Retinal pigment epithelial cell (primary cell): ENCODE results near the gene TNFRSF8.
"Not testable (repeated sequence)": the region's sequence is repeated elsewhere in the genome, so short reads cannot be mapped to it uniquely, and the experiment has no call there.

Experiments
- DNase-seq: peaks from one replicate; pipeline ENCODE4 v3.0.0-alpha.2; 2010; ENCODE audit warnings: low read depth
- H3K4me3 ChIP-seq: 2 replicates; pipeline ENCODE4 v1.5.1; 2011; ENCODE audit warnings: mild to moderate bottlenecking, low read length, control low read depth, moderate library complexity
- CTCF ChIP-seq: conservative IDR thresholded peaks from 2 replicates; pipeline ENCODE4 v1.5.1; 2011; ENCODE audit warnings: low read depth, low read length, control low read depth, inconsistent platforms

Gene TNFRSF8

GRCh38 chr1:12038356-12039163, 24.5 kb upstream of the TNFRSF8 start:
- no peak for DNase-seq
- H3K4me3 ChIP-seq: no peak overlapping the region
- no peak for TF ChIP-seq CTCF

GRCh38 chr1:12039164-12039525, 24.0 kb upstream of the TNFRSF8 start:
- no peak overlapping the region for H3K4me3 ChIP-seq
- DNase-seq: no peak
- no peak for TF ChIP-seq CTCF

GRCh38 chr1:12039824-12040456, 23.2 kb upstream of the TNFRSF8 start:
- H3K4me3 ChIP-seq, DNase-seq: not testable (repeated sequence)

GRCh38 chr1:12040457-12041051, 22.5 kb upstream of the TNFRSF8 start:
- DNase-seq: no peak
- no peak overlapping the region for H3K4me3 ChIP-seq
- no peak for TF ChIP-seq CTCF

GRCh38 chr1:12044187-12044877, 18.8 kb upstream of the TNFRSF8 start:
- not testable (repeated sequence) for H3K4me3 ChIP-seq, DNase-seq

- no peak for DNase-seq
- TF ChIP-seq CTCF: no peak
- H3K4me3 ChIP-seq: no peak overlapping the region
Measured at GRCh38 chr1:12046749-12047119, 16.4 kb upstream of the TNFRSF8 start.

- no peak for DNase-seq
- TF ChIP-seq CTCF: no peak
- no peak overlapping the region for H3K4me3 ChIP-seq
Measured at GRCh38 chr1:12047120-12047876, 15.8 kb upstream of the TNFRSF8 start.
